ENCODE data around the gene LHFPL6.
"Not testable (repeated sequence)": the region's sequence is repeated elsewhere in the genome, so short reads cannot be mapped to it uniquely, and the experiment has no call there.

The LHFPL6 gene

DNA sequence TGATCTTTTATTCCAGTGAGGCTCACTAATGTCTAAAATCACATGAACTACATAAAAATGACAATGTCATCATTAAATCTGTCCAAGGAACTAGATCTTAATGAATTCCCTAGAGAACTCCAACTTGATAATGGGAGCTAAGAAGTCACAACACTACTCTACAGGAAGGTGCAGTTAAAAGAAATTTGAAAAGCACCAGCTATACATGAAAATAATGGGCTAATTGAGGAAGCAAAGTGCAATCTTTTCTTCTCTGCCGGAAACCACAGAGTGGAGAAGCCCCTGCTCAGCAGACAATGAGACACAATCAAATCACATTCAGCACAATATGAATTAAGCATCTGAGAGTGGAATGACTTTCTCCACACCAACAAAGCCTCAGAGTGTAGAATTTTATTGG lies 261.7 kb downstream of the LHFPL6 start:
- no peak for DNase-seq

DNA sequence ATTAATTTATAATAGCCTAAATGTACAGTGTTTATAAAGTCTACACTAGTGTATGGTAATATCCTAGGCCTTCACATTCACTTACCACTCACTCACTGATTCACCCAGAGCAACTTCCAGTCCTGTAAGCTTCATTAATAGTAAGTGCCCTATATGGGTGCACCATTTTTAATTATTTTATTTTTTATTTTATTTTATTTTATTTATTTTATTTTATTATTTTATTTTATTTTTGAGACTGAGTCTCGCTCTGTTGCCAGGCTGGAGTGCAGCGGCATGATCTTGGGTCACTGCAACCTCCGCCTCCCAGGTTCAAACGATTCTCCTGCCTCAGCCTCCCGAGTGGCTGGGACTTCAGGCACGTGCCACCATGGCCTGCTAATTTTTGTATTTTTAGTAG lies 264.9 kb downstream of the LHFPL6 start:
- DNase-seq: not testable (repeated sequence)

DNA sequence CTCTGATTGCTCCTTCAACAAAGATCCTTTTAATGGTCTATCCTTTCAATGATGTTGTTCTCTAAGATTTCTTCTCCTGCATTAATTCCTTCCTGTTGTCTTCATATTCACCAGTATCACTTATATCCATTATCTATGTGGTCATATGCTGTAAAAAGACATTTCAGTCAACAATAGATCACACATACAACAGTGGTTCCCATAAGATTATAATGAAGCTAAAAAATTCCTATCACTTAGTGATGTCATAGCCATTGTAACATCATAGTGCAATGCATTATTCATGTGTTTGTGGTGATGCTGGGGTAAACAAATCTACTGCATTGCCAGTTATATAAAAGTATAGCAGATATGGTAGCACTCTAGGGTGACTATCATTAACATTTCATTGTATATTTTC lies 266.1 kb downstream of the LHFPL6 start:
- no peak for DNase-seq

DNA sequence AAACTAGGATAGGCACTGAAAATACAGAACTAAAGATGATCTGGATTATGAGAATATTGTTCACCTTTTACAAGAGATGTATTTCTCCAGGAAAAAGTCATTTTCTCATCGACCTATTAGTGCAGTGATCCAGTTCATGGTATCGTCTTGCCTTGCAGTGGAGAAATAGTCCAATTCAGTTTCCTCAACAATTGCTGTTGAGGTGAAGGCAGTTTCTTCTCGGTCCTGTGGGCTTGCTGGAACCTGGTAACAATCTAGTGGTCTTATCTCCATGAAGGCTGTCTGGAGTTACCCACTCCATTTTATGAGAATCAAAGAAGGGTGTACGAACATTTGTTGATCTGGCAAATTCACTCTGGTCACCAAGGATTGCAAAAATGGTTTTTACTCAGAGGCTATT lies 266.8 kb downstream of the LHFPL6 start:
- DNase-seq: no peak

DNA sequence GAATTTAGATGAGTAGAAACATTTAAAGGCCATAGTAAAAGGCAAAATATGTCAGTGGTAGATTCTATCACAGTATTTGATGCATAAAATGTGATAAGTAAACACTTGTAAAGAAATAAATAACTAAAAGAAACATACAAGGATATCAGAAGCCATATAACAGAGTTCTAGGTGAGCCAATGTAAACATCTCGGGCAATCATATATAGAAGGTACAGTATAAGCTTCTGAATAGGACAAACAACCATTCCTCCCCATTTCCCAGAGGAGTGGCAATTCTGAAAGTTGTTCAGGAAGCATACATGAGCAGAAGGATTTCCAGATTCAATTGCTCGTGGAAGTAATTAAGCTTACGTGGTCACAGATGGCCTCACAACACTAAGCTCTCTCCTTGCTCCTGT lies 267.3 kb downstream of the LHFPL6 start:
- DNase-seq: no peak

DNA sequence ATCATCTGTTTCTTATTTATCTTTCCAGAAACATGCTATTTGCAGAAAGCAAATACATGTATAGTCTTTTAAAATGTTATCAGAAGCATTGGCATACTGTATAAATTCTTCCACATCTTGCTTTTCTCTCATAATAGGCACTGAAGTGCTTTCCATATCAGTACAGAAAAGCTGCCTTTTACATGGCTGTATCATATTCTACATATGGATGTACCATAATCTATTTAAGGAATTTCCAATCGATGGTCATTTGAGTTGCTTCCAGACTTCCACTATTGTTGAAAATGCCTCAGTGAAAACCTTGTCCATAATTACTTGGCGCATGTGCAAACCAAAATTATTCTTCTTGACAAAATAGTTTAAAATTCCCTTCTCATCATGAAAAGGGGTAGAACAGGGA lies 272.5 kb downstream of the LHFPL6 start:
- DNase-seq: no peak

DNA sequence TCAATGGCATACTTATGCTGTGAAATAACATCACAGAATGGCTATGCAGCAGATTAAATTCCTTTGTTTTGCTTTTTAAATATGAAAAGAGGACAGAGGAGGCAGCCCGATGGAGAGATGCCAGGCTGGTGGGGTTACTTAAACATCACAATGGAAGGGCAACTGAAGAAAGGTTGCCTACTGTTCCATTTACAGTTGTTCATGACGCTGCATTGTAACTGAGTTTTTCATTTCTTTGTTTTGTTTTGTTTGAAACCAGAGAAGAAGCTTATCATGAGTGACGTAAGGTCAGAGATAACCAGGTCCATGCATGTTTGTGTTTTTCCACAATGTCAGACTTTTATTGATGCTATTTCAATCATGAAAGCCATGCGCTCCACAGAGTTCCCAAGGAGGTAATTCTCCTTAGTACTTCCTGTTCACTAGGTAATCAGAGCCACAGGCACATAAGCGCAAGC lies 273.8 kb downstream of the LHFPL6 start:
- DNase-seq: no peak

DNA sequence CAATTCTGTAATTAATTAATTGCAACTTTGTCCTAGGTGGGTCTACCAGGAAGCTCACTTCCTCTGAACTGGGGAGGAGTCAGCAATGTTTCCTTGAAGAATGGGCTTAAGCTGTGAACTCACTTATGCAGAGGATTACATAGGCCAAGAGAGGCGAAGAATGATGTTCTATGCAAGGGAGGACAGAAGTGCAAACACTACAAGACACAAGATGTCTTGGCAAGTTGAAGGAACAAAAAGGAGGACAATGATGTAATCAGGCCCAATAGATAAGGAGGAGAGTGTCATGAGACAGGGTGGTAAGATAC lies 275.9 kb downstream of the LHFPL6 start:
- no peak for DNase-seq

DNA sequence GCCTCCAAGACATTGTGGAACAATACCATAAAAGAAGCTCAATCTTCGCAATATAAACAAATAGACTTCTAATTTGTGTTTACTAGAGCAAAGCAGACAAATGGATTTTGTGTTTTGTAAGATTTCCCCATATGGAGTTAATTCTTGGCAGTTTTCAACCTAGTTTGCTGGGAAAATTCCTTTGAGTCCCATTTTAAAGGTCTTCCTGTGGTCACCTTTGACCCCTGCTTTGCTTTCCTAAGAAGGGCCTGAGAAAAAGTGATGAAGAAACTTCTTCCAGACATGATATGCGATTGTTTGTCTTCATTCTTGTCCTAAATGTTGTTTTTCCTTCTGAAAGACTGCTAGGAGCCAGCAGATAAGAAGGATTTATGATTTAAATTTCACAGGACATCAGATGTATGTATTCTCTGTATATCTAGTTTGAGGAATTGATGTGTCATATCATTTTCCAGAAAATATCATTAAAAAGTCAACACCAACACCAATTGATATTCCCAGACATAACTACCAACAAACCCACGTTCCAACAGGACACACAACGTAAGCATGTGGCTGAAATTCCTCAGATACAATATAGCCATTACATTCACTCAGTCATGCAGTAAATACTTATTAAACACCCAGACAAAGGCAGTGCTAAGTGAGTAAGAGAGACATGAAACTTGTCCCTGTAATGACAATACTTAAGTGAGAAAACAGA lies 276.4 kb downstream of the LHFPL6 start:
- DNase-seq: no peak

DNA sequence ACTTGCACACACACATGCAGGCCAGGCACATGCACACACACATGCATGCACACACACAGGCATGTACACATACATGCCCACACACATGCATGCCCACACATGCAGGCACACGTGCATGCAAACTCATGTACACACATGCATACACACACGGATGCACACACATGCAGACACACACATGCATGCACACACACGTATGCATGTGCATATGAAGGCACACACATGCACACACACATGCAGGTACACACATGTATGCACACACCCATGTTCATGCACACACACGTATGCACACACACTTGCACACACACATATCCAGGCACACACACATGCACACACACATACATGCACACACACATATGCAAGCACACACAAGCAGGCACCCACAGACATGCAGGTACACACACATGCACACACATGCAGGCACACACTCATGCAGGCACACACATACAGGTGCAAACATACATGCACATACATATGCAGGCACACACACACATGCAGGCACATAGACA lies 278.1 kb downstream of the LHFPL6 start:
- no peak for DNase-seq

DNA sequence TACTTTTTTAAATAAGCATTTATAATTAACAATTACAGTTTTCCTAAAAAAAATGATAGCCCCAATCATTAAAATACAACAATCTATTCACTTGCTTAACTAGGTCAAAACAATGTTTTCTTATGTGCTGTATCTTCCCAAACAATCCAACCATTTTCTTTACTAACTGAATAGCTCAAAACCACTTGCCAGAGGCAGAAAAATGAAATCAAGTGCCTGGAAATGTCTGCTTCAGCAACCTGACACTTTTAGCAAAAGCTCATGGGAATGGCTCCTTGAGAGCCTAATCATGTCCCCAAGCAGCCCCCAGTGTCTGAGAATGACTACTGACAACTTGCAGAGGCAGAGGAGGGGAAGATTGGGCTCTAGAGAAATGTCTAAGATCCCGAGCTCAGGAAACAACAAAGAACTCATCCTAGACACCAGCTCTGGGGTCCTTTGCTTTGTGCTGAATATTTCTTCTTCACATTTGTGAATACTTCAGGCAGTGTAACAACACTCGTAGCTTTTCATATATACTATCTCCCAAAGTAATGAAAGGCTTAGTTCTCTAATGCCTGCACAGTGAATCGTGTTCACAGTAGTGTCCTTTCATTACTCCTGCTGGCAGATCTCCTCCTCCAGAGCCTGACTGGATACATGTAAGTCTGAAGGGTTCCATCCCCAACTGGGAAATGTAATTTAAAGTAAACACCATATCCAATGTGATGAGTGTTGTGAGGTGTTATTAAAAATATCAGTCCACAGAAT lies 280.0 kb downstream of the LHFPL6 start:
- no peak for DNase-seq

DNA sequence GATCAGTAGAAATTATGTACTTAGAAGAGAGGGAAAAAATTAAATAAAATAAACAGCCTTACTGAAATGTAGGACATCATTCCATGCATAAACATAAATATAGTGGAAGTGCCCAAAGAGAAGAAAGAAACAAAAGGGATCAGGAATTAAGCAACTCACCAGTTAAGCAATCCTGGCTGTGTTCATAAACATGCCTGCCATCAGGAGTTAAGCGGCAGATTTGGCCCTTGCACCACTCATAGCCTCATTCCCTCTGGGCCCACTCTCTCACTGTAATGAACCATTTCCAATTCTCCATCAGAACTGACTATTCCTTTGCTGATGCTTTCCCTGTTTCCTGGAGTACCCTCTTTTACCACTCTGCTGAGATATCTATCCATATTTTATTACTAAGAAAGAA lies 281.4 kb downstream of the LHFPL6 start:
- no peak for DNase-seq

DNA sequence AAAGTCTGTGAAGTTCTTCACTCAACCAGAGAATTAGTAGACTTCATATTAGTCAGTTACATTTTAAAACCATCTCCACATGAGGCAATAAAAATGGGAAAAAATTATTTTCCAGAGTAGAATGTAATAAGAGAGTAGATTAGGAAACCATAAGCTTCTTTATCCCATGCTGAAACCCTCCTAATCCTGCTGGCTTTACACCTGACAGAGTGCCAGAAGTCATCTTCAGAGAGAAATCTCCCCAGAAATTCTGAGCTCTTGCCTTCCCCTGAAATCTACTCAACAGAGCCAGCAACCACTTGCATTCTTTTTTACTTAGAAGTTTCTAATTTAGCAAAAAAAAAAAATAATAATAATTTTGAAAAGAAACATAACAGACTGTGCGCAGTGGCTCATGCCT lies 284.8 kb downstream of the LHFPL6 start:
- DNase-seq: no peak

DNA sequence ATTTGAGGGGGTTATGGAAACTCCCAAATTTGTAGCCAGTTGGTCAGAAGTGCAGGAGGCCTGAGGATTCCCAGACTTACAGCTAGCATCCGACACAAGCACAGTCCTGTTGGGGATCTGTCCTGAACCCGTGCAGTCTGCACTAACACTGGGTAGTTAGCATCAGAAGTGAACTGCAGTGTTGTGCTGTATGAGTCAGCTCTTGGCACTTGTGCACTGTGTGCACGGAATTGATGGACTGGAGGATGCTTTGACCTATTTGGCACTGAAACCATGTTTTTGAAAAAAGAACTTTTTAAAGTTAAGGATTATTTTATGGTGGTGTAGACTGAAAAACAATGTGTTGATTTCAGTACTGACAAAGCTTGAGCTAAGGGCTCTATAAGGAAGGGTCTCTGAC lies 285.7 kb downstream of the LHFPL6 start:
- no peak for DNase-seq

DNA sequence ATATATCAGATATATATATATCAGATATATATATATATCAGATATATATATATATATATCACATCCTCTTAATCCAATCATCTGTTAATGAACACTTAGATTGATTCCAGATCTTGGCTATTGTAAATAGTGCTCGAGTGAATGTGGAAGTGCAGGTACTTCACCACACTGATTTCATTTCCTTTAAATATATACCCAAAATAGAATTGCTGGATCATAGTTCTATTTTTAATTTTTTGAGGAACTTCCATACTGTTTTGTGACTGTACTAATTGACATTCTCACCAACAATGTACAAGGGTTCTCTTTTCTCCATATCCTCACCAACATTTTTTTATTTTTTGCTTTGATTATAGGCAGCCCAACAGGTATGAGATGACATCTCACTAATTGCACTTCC lies 287.2 kb downstream of the LHFPL6 start:
- DNase-seq: no peak

DNA sequence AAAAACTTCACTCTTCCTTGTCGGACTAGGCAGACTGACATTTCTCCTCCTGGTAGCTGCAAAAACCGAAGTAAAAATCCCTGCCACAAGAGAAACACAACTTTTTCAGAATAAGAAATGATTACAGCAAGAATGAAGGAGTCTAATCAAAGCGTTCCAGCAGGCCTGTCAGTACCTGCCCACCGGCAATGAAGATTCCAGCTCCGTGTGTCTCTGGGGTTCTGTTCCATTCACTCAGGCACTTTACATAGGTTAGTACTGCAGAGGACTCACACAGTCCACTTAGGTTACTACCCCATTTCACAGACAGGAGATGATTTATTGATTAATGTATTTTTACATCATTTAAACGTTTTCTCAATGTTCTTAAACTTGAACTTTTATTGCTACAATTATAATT lies 289.3 kb downstream of the LHFPL6 start:
- no peak for DNase-seq

DNA sequence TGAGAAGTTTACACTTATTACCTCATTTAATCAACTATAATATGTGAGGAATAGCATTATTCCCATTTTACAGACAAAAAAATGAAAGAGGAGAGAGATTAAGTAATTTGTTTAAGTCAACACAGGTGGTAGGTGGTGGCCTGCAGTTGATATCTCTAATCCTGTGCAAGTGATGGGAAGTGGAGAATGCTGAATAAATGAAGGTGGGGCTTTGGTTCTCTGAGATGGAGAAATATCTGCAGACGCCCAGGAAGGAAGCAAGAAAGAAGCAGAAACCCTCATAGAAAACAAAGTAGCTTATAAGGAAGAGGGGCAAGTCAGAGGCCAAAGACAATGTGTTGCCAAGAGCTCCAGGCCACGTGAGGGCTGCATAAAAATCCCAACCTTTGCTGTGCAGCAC lies 290.4 kb downstream of the LHFPL6 start:
- no peak for DNase-seq

DNA sequence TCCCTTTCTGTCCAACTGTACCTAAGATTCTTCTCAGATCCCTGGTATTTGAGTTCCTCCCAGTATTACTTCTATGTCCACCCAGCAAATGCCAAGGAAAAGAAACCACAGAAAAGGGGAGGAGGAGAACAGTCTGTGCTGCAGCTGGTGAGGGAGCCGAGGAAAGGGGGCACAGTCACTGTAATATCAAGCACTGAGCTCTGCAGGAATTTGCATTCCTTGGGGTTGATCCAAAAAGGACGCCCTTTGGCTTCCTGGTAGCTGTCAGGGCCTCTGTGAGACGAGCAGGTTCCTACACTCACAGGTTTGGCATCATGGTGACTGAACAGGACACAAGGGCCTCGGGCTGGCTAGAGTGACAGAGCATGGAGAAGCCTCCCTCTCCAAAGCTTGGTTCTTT lies 291.4 kb downstream of the LHFPL6 start:
- DNase-seq: no peak

DNA sequence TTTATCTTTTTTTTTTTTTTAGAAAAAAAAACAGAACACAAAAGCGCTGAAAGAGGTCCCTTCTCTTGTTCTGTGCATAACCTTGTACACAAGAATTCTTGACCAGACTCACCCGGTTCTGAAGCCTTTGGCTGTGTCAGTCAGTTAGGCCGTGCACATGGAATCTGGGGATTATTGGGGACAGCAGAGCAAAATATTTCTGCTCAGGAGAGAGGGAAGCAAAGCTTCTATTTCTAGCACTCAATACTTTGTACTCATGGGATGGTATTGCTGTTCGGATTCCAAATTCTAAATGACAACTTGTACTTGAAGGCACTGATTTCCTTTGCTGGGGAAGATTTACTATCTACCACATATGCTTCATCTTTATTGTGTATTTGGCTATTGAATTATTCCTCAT lies 292.0 kb downstream of the LHFPL6 start:
- no peak for DNase-seq

DNA sequence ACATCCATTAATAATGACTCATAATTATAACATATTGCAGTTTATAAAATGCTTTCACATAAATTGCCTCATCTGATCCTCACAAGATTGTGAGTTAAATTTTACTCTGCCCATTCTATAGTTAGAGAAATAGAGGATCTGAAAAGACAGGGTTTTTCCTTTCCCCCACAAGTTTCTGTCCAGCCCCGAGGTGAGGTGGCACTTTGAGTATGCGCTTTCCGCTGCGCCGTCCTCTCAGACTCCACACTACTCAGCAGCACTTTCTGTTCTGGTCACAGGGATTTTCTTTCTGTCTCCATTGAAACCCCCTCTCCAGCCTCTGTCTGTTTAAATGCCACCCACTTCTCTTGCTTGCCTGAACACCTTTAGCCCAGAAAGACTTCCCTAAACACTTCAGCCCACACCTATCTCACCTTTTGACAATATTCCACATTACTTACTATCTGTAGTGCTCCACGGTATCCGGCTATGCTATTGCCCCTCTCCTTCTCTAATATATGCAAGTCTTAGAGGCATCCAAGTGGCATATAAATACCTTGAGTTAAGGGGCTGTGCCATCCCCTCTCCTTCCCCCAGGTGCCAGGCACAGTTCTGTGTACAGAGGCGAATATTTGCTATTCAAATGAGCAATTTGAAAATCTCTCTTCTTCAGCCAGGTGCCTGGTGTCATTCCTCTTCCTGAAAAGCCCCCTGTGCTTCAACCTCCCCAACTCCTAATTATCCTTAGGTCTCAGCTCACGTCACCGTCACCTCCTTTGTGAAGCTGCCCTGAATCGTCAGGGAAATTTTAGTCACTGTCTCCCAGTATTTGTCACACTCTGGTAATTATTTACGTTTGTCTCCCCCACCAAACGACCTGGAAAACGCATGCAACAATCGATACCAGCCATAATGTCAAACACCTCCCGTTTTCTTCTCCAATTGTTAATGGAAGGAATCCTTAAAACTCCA lies 296.1 kb downstream of the LHFPL6 start:
- DNase-seq: no peak

DNA sequence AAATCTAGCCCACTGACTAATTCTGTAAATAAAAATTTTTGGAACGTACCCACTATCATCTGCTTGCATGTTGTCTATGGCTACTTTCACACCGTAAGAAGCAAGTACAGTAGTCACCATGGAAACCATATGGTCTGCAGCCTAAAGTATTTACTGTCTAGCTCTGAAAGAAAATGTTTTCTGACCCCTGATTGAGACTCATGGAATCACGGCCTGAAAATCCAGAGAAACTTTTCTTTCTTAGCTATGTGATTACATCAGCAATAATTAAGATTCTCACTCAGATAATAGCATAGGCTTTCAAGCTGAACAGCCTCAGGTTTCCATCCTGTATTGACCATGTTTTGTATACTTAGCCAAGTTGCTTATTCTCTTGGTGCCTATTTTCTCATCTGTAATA lies 300.2 kb downstream of the LHFPL6 start:
- no peak for DNase-seq

DNA sequence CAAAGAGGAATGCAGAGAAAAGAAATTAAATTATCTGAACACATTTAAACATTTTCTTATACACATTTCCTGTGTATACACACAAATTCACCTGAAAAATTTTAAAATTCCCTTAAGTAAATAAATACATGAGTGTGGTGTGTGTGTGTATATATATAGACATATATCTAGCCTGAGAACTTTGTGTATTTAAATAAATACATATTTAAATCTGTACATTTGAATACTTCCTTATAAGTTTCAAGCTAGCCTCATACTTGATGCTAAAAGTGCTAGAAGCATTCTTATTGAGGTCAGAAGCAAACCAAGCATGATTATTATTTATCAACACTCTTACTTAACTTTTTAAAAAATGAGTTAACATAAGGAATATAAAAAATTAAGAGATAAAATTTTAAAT lies 304.0 kb downstream of the LHFPL6 start:
- DNase-seq: no peak

DNA sequence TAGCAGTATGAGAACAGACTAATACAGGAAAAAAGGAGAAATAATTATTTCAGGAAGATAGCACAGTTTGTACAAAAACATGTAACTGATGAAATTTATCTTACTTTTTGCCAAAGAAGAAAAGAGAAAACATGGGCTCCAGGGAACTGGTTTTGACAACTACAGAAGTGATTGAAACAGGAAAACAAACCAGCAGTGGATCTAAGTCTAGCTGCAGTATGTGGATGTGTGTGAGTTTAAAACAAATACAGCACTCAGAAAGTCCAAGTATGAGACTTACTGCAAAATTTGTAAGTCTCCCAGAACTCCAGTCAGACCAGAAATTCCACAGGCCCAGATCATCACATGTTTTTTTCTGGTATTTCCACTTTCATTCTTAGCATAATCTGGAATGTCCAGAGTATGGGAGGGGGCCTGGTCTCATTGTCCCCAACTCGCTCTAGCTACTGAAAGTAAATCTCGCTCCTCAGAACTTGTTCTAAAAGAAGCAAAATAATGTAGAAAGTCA lies 305.3 kb downstream of the LHFPL6 start:
- DNase-seq: no peak
